Brain pericyte (primary cell): ENCODE data around the gene NRIP1.

ENCODE experiments used
- DNase-seq: peaks from one replicate; pipeline ENCODE4 v3.0.0-alpha.2; 2012; ENCODE audit warnings: low read depth, low spot score

The NRIP1 gene

GRCh38 chr21:15065392-15066122 lies 757 bp upstream of the NRIP1 start:
- DNase-seq = peak; percentile 37

- DNase-seq = no peak
These were observed 805 bp downstream of the NRIP1 start for GRCh38 chr21:15063814-15064575.

- no peak for DNase-seq
These were observed 1.6 kb downstream of the NRIP1 start for GRCh38 chr21:15063081-15063813.

- no peak for DNase-seq
These were observed 2.2 kb downstream of the NRIP1 start for GRCh38 chr21:15062606-15062965.

GRCh38 chr21:15061747-15062605 lies 2.8 kb downstream of the NRIP1 start:
- no peak for DNase-seq

GRCh38 chr21:15061279-15061678 lies 3.5 kb downstream of the NRIP1 start:
- no peak for DNase-seq

- no peak for DNase-seq
These were observed 4.1 kb downstream of the NRIP1 start for GRCh38 chr21:15060543-15061175.

- no peak for DNase-seq
These were observed 5.4 kb downstream of the NRIP1 start for GRCh38 chr21:15059397-15059796.

- DNase-seq = no peak
These were observed 5.9 kb downstream of the NRIP1 start for GRCh38 chr21:15058854-15059263.

- no peak for DNase-seq
These were observed 7.5 kb downstream of the NRIP1 start for GRCh38 chr21:15057285-15057684.

GRCh38 chr21:15054606-15055239 lies 10.1 kb downstream of the NRIP1 start:
- no peak for DNase-seq

- no peak for DNase-seq
These were observed 10.7 kb downstream of the NRIP1 start for GRCh38 chr21:15054089-15054488.

- no peak for DNase-seq
These were observed 11.3 kb downstream of the NRIP1 start for GRCh38 chr21:15053500-15053899.

- DNase-seq = no peak
These were observed 12.4 kb downstream of the NRIP1 start for GRCh38 chr21:15052459-15052763.

- no peak for DNase-seq
These were observed 12.9 kb downstream of the NRIP1 start for GRCh38 chr21:15051644-15052458.

GRCh38 chr21:15050568-15051377 lies 14.0 kb downstream of the NRIP1 start:
- DNase-seq = no peak

- no peak for DNase-seq
These were observed 19.8 kb downstream of the NRIP1 start for GRCh38 chr21:15045017-15045416.

- no peak for DNase-seq
These were observed 22.3 kb downstream of the NRIP1 start for GRCh38 chr21:15042531-15042930.
